GM18873 (cell line): ENCODE measurements around the gene SNX8.
"Not testable (repeated sequence)": the region's sequence is repeated elsewhere in the genome, so short reads cannot be mapped to it uniquely, and the experiment has no call there.

ENCODE experiments used
- ATAC-seq: cut with Tn5 transposase; IDR thresholded peaks from one replicate; pipeline ENCODE4 v1.9.1; 2021; ENCODE audit warnings: mild to moderate bottlenecking, moderate library complexity, moderate number of reproducible peaks; ENCODE audit not compliant: unreplicated experiment, low FRiP score

The SNX8 gene

DNA sequence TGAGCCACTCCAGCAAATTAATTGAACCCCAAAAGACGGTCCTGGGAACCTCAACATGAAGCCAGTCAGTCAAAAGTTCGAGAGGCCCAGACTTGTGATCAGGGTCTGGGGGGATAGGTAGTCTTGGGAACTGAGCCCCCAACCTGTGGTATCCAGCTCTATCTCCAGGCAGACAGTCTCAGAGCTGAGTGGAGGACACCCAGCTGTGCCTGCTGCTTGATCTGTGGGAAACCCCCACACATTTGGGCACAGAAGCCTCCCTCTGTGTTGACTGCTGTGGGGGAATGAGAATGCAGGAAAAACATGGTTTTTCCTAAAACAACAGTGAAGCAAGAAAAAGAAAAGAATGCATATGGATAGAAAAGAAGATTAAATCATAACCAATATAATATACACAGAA, 16.3 kb upstream of the SNX8 start:
- ATAC-seq, result no peak

GRCh38 chr7:2326951-2327350, 12.7 kb upstream of the SNX8 start:
- no peak for ATAC-seq

- ATAC-seq, result no peak
These were observed 10.9 kb upstream of the SNX8 start for GRCh38 chr7:2325162-2325561.

- no peak for ATAC-seq
These were observed 6.8 kb upstream of the SNX8 start for GRCh38 chr7:2321020-2321419.

DNA sequence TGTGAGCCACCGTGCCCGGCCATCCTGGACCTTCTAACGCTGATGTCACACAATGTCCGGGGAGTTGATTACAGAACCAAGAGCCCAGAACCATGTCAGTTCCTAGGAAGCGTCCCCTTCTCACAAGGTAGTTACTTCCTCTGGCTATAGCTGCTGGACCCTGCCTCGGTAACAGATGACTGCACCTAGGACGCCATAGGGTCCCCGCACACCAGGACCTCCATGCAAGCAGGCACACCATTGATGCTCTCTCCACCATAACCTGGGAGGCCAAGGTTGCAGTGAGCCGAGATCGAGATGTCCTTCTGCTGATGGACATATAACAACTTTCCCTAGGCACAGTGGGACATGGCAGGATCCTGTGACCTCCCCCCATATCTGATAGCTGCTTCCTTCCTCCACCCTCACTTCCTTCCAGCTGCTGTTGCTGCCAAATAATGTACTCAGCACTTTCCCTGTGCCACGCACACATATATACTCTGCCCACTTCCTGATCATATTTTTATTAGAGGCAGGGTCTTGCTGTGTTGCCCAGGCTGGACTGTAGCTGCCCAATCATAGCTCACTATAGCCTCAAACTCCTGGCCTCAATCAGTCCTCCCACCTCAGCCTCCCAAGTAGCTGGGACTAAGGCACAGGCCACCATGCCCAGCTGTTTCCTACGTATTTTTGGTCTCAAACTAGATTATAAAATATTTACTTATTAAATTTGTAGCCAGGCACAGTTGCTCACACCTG, 3.5 kb upstream of the SNX8 start:
- no peak for ATAC-seq

GRCh38 chr7:2316578-2316977, 2.3 kb upstream of the SNX8 start:
- no peak for ATAC-seq

- ATAC-seq, result no peak
These were observed 1.5 kb upstream of the SNX8 start for GRCh38 chr7:2315787-2316186.

- not testable (repeated sequence) for ATAC-seq
These were observed 802 bp upstream of the SNX8 start for GRCh38 chr7:2314956-2315530.

GRCh38 chr7:2313450-2314208, 612 bp downstream of the SNX8 start:
- ATAC-seq, result peak; percentile 8

DNA sequence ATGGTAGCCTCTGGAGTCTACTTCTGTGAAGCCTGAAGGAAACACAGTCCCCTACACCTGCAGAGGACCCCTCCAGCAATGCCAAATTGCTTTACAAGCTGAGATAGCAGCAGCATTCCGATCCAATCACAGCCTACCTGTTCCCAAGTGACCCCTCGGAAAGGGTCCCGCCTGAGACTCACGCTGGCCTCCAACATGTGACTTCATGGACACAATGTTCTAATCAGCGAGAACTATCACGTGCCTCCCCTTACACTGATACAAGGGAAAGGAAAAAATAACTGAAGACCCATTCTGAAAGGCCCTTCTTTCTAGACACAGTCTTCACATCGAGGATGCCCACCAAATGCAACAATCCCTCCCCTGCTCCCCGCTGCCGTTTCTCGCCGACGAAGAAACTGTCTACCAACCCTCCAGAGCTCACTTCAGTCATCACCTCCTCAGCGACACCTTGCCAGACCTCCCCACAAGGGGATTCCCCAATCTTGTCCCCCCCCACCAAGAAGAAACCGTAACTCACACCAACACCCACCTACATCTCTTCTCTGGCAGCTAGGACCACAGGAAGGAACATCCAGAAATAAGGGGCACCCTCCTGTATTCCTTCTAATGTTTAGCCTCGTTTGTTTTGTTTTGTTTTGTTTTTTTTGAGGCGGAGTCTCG, 1.8 kb downstream of the SNX8 start:
- no peak for ATAC-seq

DNA sequence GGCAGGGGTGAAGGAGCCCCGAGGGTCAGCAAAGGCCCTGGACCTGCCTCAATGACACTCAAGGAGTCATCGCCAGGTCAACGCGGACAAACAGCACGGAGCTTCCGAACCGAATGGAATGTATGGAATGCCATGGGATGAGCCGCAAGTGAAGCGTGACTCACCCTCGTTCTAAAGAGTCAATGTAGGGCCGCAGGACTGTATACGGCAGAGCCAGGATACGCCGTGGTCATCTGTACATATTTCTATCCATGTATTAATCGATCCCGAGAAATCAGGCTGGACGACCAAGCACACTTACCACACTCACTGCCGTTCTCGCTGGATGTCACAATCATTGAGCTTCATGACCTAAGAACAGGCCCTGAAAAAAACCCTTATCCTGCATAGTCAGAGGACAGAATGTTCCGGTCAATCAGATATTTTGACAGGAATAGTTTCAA, 4.3 kb downstream of the SNX8 start:
- ATAC-seq, result no peak

DNA sequence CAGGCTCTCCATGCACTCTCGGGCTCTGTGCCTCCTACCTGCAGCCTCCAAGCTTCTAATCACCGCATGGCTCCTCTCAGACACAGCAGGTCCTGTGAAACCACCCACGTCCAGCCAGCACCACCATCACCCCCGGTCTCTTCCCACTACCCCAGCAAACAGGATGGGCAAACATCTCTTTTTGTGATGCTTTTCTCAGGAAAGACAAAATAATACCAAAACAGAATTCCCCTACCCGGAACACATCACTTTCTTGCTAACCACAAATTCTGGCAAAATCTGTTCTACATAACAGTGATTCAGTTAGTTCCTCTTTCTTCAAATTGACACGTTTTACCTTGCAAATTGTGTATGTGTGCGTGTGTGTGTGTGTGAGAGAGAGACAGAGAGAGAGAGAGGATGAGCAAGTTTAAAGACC, 6.5 kb downstream of the SNX8 start:
- no peak for ATAC-seq

DNA sequence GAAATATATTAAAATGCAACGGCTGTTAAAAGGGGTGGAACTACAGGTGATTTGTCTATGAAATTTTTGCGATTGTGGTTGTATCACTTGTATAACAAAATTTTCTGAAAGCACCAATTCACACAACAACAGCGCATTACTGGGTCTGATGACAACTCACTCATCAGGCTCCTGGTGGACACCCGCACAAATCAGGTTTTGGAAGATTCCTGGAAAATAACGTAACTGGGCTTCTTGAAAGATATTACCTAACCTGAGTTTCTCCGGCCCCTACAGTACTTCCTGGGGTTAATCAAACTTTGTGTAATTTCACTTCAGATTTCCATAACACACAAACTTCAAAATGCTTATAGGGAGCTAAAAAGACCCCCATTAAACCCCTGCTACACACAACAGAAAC, 7.6 kb downstream of the SNX8 start:
- no peak for ATAC-seq

DNA sequence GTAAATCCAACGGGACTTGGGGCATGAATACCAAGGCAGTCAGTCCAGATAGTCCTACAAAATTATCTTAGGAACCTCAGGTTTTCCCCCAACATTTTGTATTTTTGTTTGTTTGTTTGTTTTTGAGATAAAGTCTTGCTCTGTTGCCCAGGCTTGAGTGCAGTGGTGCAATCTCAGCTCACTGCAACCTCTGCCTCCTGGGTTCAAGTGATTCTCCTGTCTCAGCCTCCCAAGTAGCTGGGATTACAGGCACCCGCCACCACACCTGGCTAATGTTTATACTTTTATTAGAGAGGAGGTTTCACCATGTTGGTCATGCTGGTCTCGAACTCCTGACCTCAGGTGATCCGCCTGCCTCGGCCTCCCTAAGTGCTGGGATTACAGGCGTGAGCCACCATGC, 9.0 kb downstream of the SNX8 start:
- not testable (repeated sequence) for ATAC-seq

GRCh38 chr7:2303520-2303919, 10.7 kb downstream of the SNX8 start:
- ATAC-seq, result not testable (repeated sequence)

DNA sequence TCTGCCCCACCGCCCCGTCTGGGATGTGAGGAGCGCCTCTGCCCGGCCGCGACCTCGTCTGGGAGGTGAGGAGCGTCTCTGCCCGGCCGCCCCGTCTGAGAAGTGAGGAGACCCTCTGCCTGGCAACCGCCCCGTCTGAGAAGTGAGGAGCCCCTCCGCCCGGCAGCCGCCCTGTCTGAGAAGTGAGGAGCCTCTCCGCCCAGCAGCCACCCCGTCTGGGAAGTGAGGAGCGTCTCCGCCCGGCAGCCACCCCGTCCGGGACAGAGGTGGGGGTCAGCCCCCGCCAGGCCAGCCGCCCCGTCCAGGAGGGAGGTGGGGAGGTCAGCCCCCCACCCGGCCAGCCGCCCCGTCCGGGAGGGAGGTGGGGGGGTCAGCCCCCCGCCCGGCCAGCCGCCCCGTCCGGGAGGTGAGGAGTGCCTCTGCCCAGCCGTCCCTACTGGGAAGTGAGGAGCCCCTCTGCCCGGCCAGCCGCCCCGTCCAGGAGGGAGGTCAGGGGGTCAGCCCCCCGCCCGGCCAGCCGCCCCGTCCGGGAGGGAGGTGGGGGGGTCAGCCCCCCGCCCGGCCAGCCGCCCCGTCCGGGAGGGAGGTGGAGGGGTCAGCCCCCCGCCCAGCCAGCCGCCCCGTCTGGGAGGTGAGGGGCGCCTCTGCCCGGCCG, 11.4 kb downstream of the SNX8 start:
- not testable (repeated sequence) for ATAC-seq

- ATAC-seq, result no peak
These were observed 12.8 kb downstream of the SNX8 start for GRCh38 chr7:2301511-2301863.

GRCh38 chr7:2299870-2300512, 14.2 kb downstream of the SNX8 start:
- ATAC-seq, result no peak

- peak; percentile 42 for ATAC-seq
These were observed 15.0 kb downstream of the SNX8 start for GRCh38 chr7:2299131-2299829.

DNA sequence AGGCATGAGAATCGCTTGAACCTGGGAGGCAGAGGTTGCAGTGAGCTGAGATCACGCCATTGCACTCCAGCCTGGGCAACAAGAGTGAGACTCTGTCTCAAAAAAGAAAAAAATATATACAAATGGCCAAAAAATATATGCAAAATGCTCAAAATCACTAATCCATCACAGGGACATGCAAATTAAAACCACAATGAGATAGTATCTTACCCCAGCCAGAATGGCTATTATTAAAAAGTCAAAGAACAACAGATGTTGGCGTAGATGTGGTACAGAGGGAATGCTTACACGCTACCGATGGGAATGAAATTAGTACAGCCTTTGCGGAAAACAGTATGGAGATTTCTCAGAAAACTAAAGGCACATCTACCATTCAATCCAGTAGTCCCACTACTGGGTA, 17.4 kb downstream of the SNX8 start:
- ATAC-seq, result no peak
